ENCODE measurements around the gene DLL4. TPM values are rescaled to one million over a fixed set of nuclear protein-coding genes. Genes with fewer than 3 reads are reported as not detected.

Gene DLL4
- total RNA-seq, 1 donor from 2014 or later: 0.13 TPM

DNA sequence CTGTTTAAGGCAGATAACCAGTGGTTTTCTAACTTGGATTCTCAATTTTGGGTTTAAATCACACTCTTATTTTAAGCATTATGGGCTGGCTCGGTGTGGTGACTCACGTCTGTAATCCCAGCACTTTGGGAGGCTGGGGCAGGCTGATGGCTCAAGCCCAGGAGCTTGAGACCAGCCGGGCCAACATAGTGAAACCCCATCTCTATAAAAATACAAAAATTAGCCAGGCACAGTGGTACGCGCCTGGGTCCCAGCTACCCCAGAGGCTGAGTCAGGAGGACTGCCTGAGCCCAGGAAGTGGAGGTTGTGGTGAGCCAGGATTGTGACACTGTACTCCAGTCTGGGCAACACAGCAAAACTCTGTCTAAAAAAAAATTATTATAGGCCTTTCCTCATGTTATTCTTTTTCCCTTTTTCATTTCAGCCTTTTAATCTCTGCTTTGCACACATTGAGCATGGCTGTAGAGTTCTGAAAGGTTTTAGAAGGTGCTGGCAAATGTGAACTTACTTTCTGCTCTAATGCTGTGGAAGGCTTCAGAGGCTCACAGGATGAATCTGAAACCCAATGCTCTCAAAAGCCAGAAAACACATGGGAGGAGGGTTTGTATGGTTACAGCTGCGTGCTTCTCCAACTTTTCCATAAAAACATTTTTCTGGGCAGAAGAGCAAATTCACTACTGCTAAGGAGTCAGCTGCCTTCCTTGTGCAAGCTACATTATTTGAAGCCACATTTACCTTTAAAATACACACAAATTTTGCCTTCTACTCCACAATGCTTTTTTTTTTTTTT is 56.6 kb downstream of the DLL4 start:
- peak; percentile 69 for DNase-seq (ENCODE audit: low read depth)

DNA sequence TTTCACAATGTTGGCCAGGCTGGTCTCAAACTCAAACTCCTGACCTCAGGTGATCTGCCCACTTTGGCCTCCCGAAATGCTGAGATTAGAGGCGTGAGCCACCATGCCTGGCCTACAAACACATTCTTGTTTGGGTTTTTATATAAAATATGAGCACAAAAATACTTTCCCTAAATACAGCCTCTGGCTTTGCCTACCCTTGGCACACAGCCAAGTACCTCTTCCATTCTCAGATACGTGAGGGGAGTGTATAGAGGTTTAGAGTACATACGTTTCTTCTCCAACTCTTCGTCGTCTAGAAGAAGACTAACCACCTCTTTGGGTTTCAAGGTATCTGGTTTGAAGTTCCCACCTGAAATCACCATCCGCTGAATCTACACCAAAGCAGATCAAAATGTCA is 57.7 kb downstream of the DLL4 start:
- DNase-seq (ENCODE audit: low read depth): no peak

DNA sequence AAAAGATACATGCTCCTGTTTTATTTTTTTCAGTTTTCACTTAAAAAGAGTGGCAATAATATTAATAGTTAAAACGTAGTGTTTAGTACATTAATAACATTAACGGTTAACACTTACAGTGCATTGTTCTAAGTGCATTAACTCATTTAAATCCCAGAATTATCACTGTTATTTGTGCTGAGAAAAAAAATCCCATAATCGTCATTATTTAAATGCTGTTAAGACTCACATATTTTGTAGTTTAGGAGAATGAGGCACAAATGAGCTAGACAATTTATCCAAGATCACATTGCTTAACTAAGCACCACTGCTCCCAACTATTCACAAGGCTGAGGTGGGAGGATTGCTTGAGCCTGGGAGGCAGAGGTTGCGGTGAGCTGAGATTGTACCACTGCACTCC is 59.0 kb downstream of the DLL4 start:
- DNase-seq (ENCODE audit: low read depth): no peak

Other genes with a start within 250 kb of the DLL4 start
- gene RAD51, start 234.2 kb upstream of the DLL4 start, total RNA-seq: 0.94 and 2.3 TPM in 2 replicates
- gene RMDN3, start 174.1 kb upstream of the DLL4 start, total RNA-seq: 22.2 and 25.5 TPM in 2 replicates
- gene GCHFR, start 165.3 kb upstream of the DLL4 start, total RNA-seq: 5.5 and 8.0 TPM in 2 replicates
- gene C15orf62, start 159.4 kb upstream of the DLL4 start, total RNA-seq: not detected in 2 replicates
- gene ZFYVE19, start 122.3 kb upstream of the DLL4 start, total RNA-seq: 24.3 and 24.4 TPM in 2 replicates
- 17.9 and 51.4 TPM in 2 replicates for gene DNAJC17, start 121.9 kb upstream of the DLL4 start, total RNA-seq
- gene PPP1R14D, start 100.6 kb upstream of the DLL4 start, total RNA-seq: not detected in 2 replicates
- not detected in 2 replicates for gene SPINT1, start 85.3 kb upstream of the DLL4 start, total RNA-seq
- 0.10 TPM in 1 of 2 replicates, not detected in the other for gene RHOV, start 55.1 kb upstream of the DLL4 start, total RNA-seq
- gene VPS18, start 34.9 kb upstream of the DLL4 start, total RNA-seq: 34.4 and 43.3 TPM in 2 replicates
- gene CHAC1, start 24.1 kb downstream of the DLL4 start, total RNA-seq: 5.5 and 10.4 TPM in 2 replicates
- 14.0 and 14.8 TPM in 2 replicates for gene INO80, start 186.9 kb downstream of the DLL4 start, total RNA-seq

Measured in myocyte (in vitro differentiated cells).